Gastrocnemius medialis (tissue), 4 donors: ENCODE measurements around the gene SCGB1C2. TPM values are rescaled to one million over a fixed set of nuclear protein-coding genes. Genes with fewer than 3 reads are reported as not detected.

ENCODE experiments used
- ATAC-seq, 2 donors: fragments of 150-250 bp; one replicate each; pipeline ENCODE4 v1.9.1; 2016
- DNase-seq, 2 donors: peaks; one replicate each; pipeline ENCODE4 v3.0.0-alpha.2; 2019
- H3K27ac ChIP-seq, 4 donors: fragments of 200-600 bp; sonication (generic); 1 replicate in 1 of 4; 2 replicates in 3 of 4; pipeline ENCODE4 v1.5.1; 2016 to 2018; ENCODE audit warnings: mild to moderate bottlenecking in 2 of 4, moderate library complexity in 1 of 4
- H3K27me3 ChIP-seq, 3 donors: fragments of 200-600 bp; sonication (generic) in 2 of 3; 1 replicate in 1 of 3; 2 replicates in 2 of 3; pipeline versions ENCODE4 v1.5.1 to v1.6.0; 2016 to 2019; ENCODE audit warnings: mild to moderate bottlenecking in 1 of 3, moderate library complexity in 1 of 3
- H3K36me3 ChIP-seq, 2 donors: fragments of 200-600 bp; sonication (generic) in 1 of 2; one replicate each; pipeline ENCODE4 v1.5.1; 2017 to 2018
- H3K4me1 ChIP-seq, 2 donors: fragments of 200-600 bp; sonication (generic) in 1 of 2; one replicate each; pipeline ENCODE4 v1.5.1; 2016 to 2017; ENCODE audit warnings: mild to moderate bottlenecking in 2 of 2
- H3K4me3 ChIP-seq, 4 donors: fragments of 200-600 bp; sonication (generic) in 3 of 4; 1 replicate in 1 of 4; 2 replicates in 3 of 4; pipeline ENCODE4 v1.5.1; 2016 to 2019; ENCODE audit warnings: mild to moderate bottlenecking in 2 of 4
- H3K9me3 ChIP-seq, 3 donors: fragments of 200-600 bp; sonication (generic) in 2 of 3; 1 replicate in 1 of 3; 2 replicates in 2 of 3; pipeline ENCODE4 v1.5.1; 2016 to 2019
- POLR2A ChIP-seq, 2 donors: fragments of 450-650 bp; IDR thresholded peaks; one replicate each; pipeline ENCODE4 v1.6.1; 2017; ENCODE audit warnings: antibody characterized with exemption in 2 of 2, mild to moderate bottlenecking in 2 of 2, moderate library complexity in 2 of 2
- in situ Hi-C, 4 donors: fragments of 200-750 bp; cut with MboI; loops; one replicate each; pipeline versions ENCODE4 v1.15.0 to v1.8.0; 2017; ENCODE audit warnings: low sequenced_read_pairs in 4 of 4
- intact Hi-C: fragments of 100-400 bp; cut with DNase I; formaldehyde crosslinking; loops from one replicate; pipeline ENCODE4 v1.15.1; 2023; ENCODE audit warnings: low total_unique reads
- total RNA-seq, 4 donors: library from RNA; depleted of rRNA; stranded (reverse); fragments of >200 nt; gene quantifications; one replicate each; pipeline versions ENCODE4 v1.1.0 to v1.2.3, GENCODE V29; 2016
- TF ChIP-seq, protein P1 (sequence below), 5 experiments: fragments of 450-650 bp in 3 of 5; fragments of 200-600 bp in 2 of 5; sonication (generic) in 2 of 5; IDR thresholded peaks in 4 of 5; conservative IDR thresholded peaks in 1 of 5; 1 replicate in 4 of 5; 2 replicates in 1 of 5; pipeline ENCODE4 v1.5.1; 2016 to 2019; ENCODE audit warnings: antibody characterized with exemption in 5 of 5, mild to moderate bottlenecking in 3 of 5, moderate library complexity in 3 of 5

The SCGB1C2 gene
- total RNA-seq, 4 donors from 2014 or later: not detected

DNA sequence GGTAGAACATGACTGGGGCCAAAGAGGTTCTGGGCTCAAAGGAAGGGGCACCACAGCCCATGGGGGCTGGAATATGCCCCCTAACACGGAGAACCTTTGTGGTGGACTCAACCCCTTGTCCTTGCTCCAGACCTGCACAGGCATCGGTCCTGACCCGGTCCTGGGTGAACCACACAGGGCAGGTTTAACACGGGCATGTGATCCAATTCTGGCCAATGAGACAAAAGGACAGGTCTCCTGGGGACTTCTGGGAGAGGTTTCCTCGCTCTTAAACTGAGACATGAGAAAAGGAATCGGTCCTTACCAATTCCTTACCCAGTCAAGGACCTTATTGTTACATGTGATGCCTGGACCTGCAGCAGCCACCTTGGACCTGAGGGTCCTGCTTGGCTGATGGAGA is 40.4 kb downstream of the SCGB1C2 start:
- no peaks in the 10 kb centered on the region for H3K4me1 ChIP-seq
- H3K27me3 ChIP-seq: peaks cover 9 to 24% (median 13%) of the 10 kb centered on the region in 3 donors
- H3K36me3 ChIP-seq: no peaks in the 10 kb centered on the region
- H3K9me3 ChIP-seq: no peaks in the 10 kb centered on the region
- in situ Hi-C loops: no loop called here
- DNase-seq (no peak), ATAC-seq (no peak)
- no peak overlapping the region for H3K27ac ChIP-seq
- no peak overlapping the region for H3K4me3 ChIP-seq
- intact Hi-C loops: no loop called here
- TF ChIP-seq, protein P1, sequence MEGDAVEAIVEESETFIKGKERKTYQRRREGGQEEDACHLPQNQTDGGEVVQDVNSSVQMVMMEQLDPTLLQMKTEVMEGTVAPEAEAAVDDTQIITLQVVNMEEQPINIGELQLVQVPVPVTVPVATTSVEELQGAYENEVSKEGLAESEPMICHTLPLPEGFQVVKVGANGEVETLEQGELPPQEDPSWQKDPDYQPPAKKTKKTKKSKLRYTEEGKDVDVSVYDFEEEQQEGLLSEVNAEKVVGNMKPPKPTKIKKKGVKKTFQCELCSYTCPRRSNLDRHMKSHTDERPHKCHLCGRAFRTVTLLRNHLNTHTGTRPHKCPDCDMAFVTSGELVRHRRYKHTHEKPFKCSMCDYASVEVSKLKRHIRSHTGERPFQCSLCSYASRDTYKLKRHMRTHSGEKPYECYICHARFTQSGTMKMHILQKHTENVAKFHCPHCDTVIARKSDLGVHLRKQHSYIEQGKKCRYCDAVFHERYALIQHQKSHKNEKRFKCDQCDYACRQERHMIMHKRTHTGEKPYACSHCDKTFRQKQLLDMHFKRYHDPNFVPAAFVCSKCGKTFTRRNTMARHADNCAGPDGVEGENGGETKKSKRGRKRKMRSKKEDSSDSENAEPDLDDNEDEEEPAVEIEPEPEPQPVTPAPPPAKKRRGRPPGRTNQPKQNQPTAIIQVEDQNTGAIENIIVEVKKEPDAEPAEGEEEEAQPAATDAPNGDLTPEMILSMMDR (IDR thresholded peaks at IDR 0.05 in 4 of 5, conservative IDR thresholded peaks at IDR 0.05 in 1 of 5): no peak
- TF ChIP-seq POLR2A (IDR thresholded peaks at IDR 0.05): no peak

DNA sequence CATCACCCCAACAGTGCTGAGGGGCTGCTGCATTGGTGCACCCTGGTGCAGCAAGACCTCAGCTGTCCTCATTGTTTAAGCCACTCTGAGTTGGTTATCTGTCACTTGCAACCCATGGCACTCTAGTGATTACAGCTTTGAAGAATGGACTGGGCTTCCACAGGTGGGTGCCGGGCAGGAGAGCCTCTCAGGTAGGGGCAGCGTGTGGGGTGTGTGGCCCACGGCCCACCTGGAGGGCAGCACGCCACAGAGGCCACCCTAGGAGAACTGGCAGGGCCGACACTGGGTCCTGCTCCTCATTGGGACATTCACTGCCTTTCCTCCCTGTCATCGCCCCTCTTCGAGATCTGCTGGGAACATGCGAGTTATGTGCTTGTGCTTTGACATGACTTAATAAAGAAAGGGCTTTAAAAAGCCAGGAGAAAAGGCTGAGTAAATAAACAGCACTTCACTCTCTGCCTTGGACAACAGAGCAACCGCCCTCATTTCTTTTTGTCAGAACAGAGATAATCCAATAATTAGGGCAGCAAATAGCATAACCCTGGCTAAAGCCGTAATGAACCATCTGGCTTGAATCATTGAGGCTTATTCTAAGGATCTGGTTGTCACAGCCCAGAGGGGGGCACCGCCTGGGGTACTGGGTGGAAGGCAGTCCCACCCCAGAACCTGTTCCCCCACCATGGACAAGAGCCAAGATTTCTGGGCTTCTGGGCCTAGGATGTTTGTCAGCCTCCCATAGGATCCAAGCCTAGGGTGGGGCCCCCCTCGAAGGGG is 41.1 kb downstream of the SCGB1C2 start:
- peak overlapping the region in 2 of 4 donors; percentile 66 to 77 for H3K27ac ChIP-seq
- no peak for ATAC-seq
- no peak for TF ChIP-seq POLR2A (IDR thresholded peaks at IDR 0.05)
- TF ChIP-seq, protein P1 (IDR thresholded peaks at IDR 0.05 in 4 of 5, conservative IDR thresholded peaks at IDR 0.05 in 1 of 5): no peak
- intact Hi-C loops: no loop called here
- H3K9me3 ChIP-seq: no peaks in the 10 kb centered on the region
- DNase-seq: no peak
- H3K27me3 ChIP-seq: peaks cover 9 to 25% (median 13%) of the 10 kb centered on the region in 3 donors
- in situ Hi-C loops: no loop called here
- peak overlapping the region in 1 of 4 donors; percentile 39 for H3K4me3 ChIP-seq
- H3K36me3 ChIP-seq: no peaks in the 10 kb centered on the region
- H3K4me1 ChIP-seq: no peaks in the 10 kb centered on the region

DNA sequence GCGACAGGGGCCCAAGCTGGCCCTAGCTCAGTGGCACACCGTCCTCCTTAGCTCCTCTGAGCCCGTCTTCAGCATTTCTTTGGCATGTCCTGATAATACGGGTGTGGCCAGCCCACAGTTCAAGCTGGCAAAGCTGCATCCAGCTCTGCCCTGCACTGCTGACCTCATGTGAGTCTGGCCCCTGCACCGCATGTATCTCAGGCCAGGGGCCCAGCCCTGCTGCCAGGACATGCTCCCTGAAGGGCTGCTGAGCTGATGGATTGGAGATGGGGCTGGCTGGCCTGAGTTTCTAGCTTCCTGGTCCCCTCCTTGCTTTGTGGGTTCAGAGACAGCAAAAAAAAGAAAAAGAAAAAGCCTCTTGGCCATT is 41.7 kb downstream of the SCGB1C2 start:
- Histone ChIP-seq H3K36me3 (no peaks in the 10 kb centered on the region), H3K4me3 (peak overlapping the region in 2 of 4 donors; percentile 39 to 47), H3K27ac (peak overlapping the region in 3 of 4 donors; percentile 66 to 77 (median 71)), H3K9me3 (no peaks in the 10 kb centered on the region), H3K4me1 (no peaks in the 10 kb centered on the region), H3K27me3 (peaks cover 9 to 25% (median 13%) of the 10 kb centered on the region in 3 donors)
- in situ Hi-C loops: no loop called here
- DNase-seq: no peak
- intact Hi-C loops: no loop called here
- TF ChIP-seq POLR2A (IDR thresholded peaks at IDR 0.05): no peak
- TF ChIP-seq, protein P1 (IDR thresholded peaks at IDR 0.05 in 4 of 5, conservative IDR thresholded peaks at IDR 0.05 in 1 of 5): no peak
- ATAC-seq: no peak

DNA sequence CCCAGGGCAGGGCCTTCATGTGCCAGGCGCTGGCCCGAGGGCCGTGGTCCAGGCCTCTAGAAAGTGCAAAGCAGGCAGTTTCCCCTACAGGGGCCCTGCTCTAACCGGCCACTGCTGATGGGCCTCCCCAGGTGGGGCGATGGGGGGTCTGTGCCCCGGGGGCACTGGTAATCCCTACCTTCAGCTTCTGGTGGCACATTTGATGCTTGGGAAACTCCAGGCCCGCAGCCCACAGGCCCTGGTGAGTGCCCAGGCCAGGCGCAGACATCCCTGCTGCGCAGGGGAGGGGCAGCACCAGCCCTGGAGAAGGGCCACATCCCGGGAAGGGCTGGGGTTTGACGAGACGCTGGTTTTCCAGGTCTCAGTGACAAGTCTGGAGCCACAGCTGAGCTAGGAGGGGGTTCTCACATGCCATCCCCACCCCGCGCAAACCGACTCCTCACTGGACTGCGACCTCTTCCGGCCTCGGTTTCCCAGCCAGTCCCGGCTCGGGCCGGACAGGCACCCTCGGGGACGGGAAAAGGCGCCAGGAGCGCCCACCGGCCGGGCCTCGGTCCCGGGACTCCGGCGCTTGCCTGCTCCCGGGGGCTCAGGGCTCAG is 42.5 kb downstream of the SCGB1C2 start:
- in situ Hi-C loops (no loop called here), intact Hi-C loops (no loop called here)
- Histone ChIP-seq H3K27ac (peak overlapping the region in 3 of 4 donors; percentile 66 to 77 (median 71)), H3K4me3 (peak overlapping the region; percentile 39 to 54 (median 48)), H3K9me3 (no peaks in the 10 kb centered on the region), H3K4me1 (no peaks in the 10 kb centered on the region), H3K36me3 (no peaks in the 10 kb centered on the region), H3K27me3 (peaks cover 9 to 25% (median 13%) of the 10 kb centered on the region in 3 donors)
- ATAC-seq (no peak), DNase-seq (no peak)
- TF ChIP-seq, protein P1 (IDR thresholded peaks at IDR 0.05 in 4 of 5, conservative IDR thresholded peaks at IDR 0.05 in 1 of 5): no peak
- no peak for TF ChIP-seq POLR2A (IDR thresholded peaks at IDR 0.05)
